Natural killer cell (primary cell): ENCODE data around the gene FIBP. TPM values are rescaled to one million over a fixed set of nuclear protein-coding genes. Genes with fewer than 3 reads are reported as not detected.
A peak's percentile ranks its signal among the peaks of the same experiment; 100 is the strongest.

ENCODE experiments used
- ATAC-seq, 3 donors: fragments of 150-1000 bp in 2 of 3; fragments of 200-7000 bp in 1 of 3; cut with Tn5 transposase; 1 replicate in 1 of 3; 2 replicates in 2 of 3; pipeline ENCODE4 v1.10.0; 2021; ENCODE audit warnings: mild to moderate bottlenecking in 2 of 3, moderate library complexity in 2 of 3
- DNase-seq, 2 donors: peaks; one replicate each; pipeline versions ENCODE4 v3.0.0 to v3.0.0-alpha.2; 2013 to 2021; ENCODE audit warnings: mixed read lengths in 1 of 2
- H3K27ac ChIP-seq: one replicate; pipeline ENCODE4 v1.5.1; 2013; ENCODE audit warnings: mild to moderate bottlenecking, low read length
- H3K27me3 ChIP-seq: one replicate; pipeline ENCODE4 v1.6.1; 2013; ENCODE audit warnings: low read length; ENCODE audit not compliant: control insufficient read depth, insufficient read depth
- H3K36me3 ChIP-seq: one replicate; pipeline ENCODE4 v1.6.1; 2013; ENCODE audit warnings: low read length; ENCODE audit not compliant: control insufficient read depth, insufficient read depth
- H3K4me1 ChIP-seq: one replicate; pipeline ENCODE4 v1.6.1; 2013; ENCODE audit warnings: low read length; ENCODE audit not compliant: control insufficient read depth, insufficient read depth
- H3K4me3 ChIP-seq: one replicate; pipeline ENCODE4 v1.5.1; 2013; ENCODE audit warnings: low read length
- H3K9me3 ChIP-seq: one replicate; pipeline ENCODE4 v1.6.1; 2013; ENCODE audit warnings: low read length; ENCODE audit not compliant: control insufficient read depth, insufficient read depth
- H3K27ac Mint-ChIP-seq, 2 donors: one replicate each; pipeline ENCODE4 v1.8.0; 2022; ENCODE audit warnings: mild to moderate bottlenecking in 2 of 2, mixed read lengths in 2 of 2, moderate library complexity in 1 of 2
- H3K27me3 Mint-ChIP-seq, 2 donors: one replicate each; pipeline ENCODE4 v1.8.0; 2022; ENCODE audit warnings: low read depth in 2 of 2, mixed read lengths in 2 of 2
- H3K36me3 Mint-ChIP-seq: one replicate; pipeline ENCODE4 v1.8.0; 2022; ENCODE audit warnings: mixed read lengths
- H3K4me1 Mint-ChIP-seq, 2 donors: one replicate each; pipeline ENCODE4 v1.8.0; 2022; ENCODE audit warnings: mixed read lengths in 2 of 2
- H3K4me3 Mint-ChIP-seq: one replicate; pipeline ENCODE4 v1.8.0; 2022; ENCODE audit warnings: mild to moderate bottlenecking, moderate library complexity, mixed read lengths
- H3K9me3 Mint-ChIP-seq, 2 donors: one replicate each; pipeline ENCODE4 v1.8.0; 2022; ENCODE audit warnings: mixed read lengths in 2 of 2
- CTCF ChIP-seq: fragments of 200-600 bp; IDR thresholded peaks from one replicate; pipeline ENCODE4 v1.8.0; 2022; ENCODE audit warnings: antibody characterized with exemption
- WGBS: methylation state at CpG from one replicate; pipeline ENCODE4 v1.1.7; 2013; ENCODE audit warnings: missing lambda C conversion rate; ENCODE audit not compliant: insufficient coverage; 5-methylcytosine and 5-hydroxymethylcytosine counted together
- intact Hi-C: fragments of 100-400 bp; cut with micrococcal nuclease; formaldehyde crosslinking; loops from one replicate; pipeline ENCODE4 v1.14.2; 2022
- total RNA-seq, 4 donors: library from RNA; stranded (reverse); fragments of 120-200 nt in 1 of 4; gene quantifications; one replicate each; pipeline versions ENCODE4 v1.2.3 to v1.2.4, GENCODE V29; 2013 to 2022

FIBP gene
- total RNA-seq, 3 donors from 2014 or later (not counting 1 experiment from before 2014, with no cell fraction given) = 36.5 to 47.9 (median 45.7) TPM

GRCh38 chr11:65920372-65920802, 32.1 kb upstream of the FIBP start:
- Mint-ChIP-seq H3K27ac (peak overlapping the region; percentile 77 to 90), H3K4me1 (peaks cover 18 to 42% of the 10 kb centered on the region in 2 donors), H3K4me3 (peak overlapping the region; percentile 89), H3K9me3 (no peaks in the 10 kb centered on the region), H3K36me3 (no peaks in the 10 kb centered on the region), H3K27me3 (no peaks in the 10 kb centered on the region)
- Histone ChIP-seq H3K27me3 (no peaks in the 10 kb centered on the region), H3K4me3 (peak overlapping the region; percentile 92), H3K27ac (peak overlapping the region; percentile 67), H3K36me3 (peaks cover 35% of the 10 kb centered on the region), H3K9me3 (no peaks in the 10 kb centered on the region), H3K4me1 (peaks cover 55% of the 10 kb centered on the region)
- ATAC-seq = no peak
- WGBS = 79% methylated on average over 15 of the region's 15 CpGs
- no peak for DNase-seq
- TF ChIP-seq CTCF = no peak
- intact Hi-C loops = no loop called here

GRCh38 chr11:65919573-65920371, 31.5 kb upstream of the FIBP start:
- Histone ChIP-seq H3K4me1 (peaks cover 57% of the 10 kb centered on the region), H3K9me3 (no peaks in the 10 kb centered on the region), H3K27ac (peak overlapping the region; percentile 67), H3K36me3 (peaks cover 34% of the 10 kb centered on the region), H3K27me3 (no peaks in the 10 kb centered on the region), H3K4me3 (peak overlapping the region; percentile 92)
- ATAC-seq (peak; percentile 36 to 51 (median 50)), DNase-seq (no peak)
- no peak for TF ChIP-seq CTCF
- Mint-ChIP-seq H3K9me3 (no peaks in the 10 kb centered on the region), H3K4me3 (peak overlapping the region; percentile 89), H3K36me3 (no peaks in the 10 kb centered on the region), H3K27ac (peak overlapping the region; percentile 77 to 90), H3K4me1 (peaks cover 21 to 49% of the 10 kb centered on the region in 2 donors), H3K27me3 (no peaks in the 10 kb centered on the region)
- under 1% methylated on average over 56 of the region's 60 CpGs for WGBS
- intact Hi-C loops = loop anchor here (1.0 to 5.0 kb wide), 5 partner anchors 9 to 62 kb away; partner anchors contain the start of genes CCDC85B, CFL1 and SART1

GRCh38 chr11:65919141-65919572, 30.9 kb upstream of the FIBP start, which contains the start of gene DRAP1:
Gene DRAP1 (plus strand): TSS chr11:65919426. CDS start chr11:65919502, 76 bp downstream.
- H3K27me3 Mint-ChIP-seq = no peaks in the 10 kb centered on the region
- DNase-seq = peak; percentile 97 to 98
- no peaks in the 10 kb centered on the region for H3K36me3 Mint-ChIP-seq
- H3K4me3 Mint-ChIP-seq = peak within 1 kb of the TSS; percentile 90
- under 1% methylated on average over 59 of the region's 59 CpGs for WGBS
- peak within 1 kb of the TSS; percentile 79 for H3K27ac ChIP-seq
- H3K27ac Mint-ChIP-seq = peak within 1 kb of the TSS; percentile 77 to 90
- no peaks in the 10 kb centered on the region for H3K27me3 ChIP-seq
- H3K9me3 ChIP-seq = no peaks in the 10 kb centered on the region
- peaks cover 30% of the 10 kb centered on the region for H3K36me3 ChIP-seq
- intact Hi-C loops = loop anchor here (1.0 to 5.0 kb wide), 5 partner anchors 9 to 62 kb away; partner anchors contain the start of genes CCDC85B, CFL1 and SART1
- peaks cover 57% of the 10 kb centered on the region for H3K4me1 ChIP-seq
- peak; percentile 88 to 97 (median 90) for ATAC-seq
- H3K4me3 ChIP-seq = peak within 1 kb of the TSS; percentile 96
- peaks cover 24 to 53% of the 10 kb centered on the region in 2 donors for H3K4me1 Mint-ChIP-seq
- no peaks in the 10 kb centered on the region for H3K9me3 Mint-ChIP-seq
- TF ChIP-seq CTCF = no peak
